Measurements from ENCODE around the gene ABCA7.
A peak's percentile ranks its signal among the peaks of the same experiment; 100 is the strongest.

The ABCA7 gene

GRCh38 chr19:1039646-1040475 lies at the start of gene ABCA7:
Gene ABCA7, plus strand, starts transcription at chr19:1040107. Its CDS starts 1,255 bp downstream, at chr19:1041362.
- peak; percentile 93 to 100 (median 98) for DNase-seq
- intact Hi-C loops (cut with DNase I) = loop anchor here (2.0 to 10.0 kb wide), 2 partner anchors 19 to 55 kb away; partner anchors contain the start of genes POLR2E, RNU6-2 and TMEM259

- peak in 1 of 10 donors; percentile 74 for DNase-seq
- intact Hi-C loops (cut with DNase I) = no loop called here
These were observed 49.8 kb upstream of the ABCA7 start for GRCh38 chr19:990119-990571.

GRCh38 chr19:990746-991145 lies 49.2 kb upstream of the ABCA7 start:
- intact Hi-C loops (cut with DNase I) = no loop called here
- DNase-seq = peak in 1 of 10 donors; percentile 83

- DNase-seq = peak in 1 of 10 donors; percentile 73
- intact Hi-C loops (cut with DNase I) = no loop called here
These were observed 48.6 kb upstream of the ABCA7 start for GRCh38 chr19:991174-991931.

- peak in 1 of 10 donors; percentile 85 for DNase-seq
- intact Hi-C loops (cut with DNase I) = no loop called here
These were observed 47.8 kb upstream of the ABCA7 start for GRCh38 chr19:991932-992669.

- no peak for DNase-seq
- intact Hi-C loops (cut with DNase I) = no loop called here
These were observed 47.2 kb upstream of the ABCA7 start for GRCh38 chr19:992670-993055.

- intact Hi-C loops (cut with DNase I) = no loop called here
- DNase-seq = no peak
These were observed 46.5 kb upstream of the ABCA7 start for GRCh38 chr19:993361-993830.

GRCh38 chr19:993831-994393 lies 46.0 kb upstream of the ABCA7 start:
- intact Hi-C loops (cut with DNase I) = no loop called here
- DNase-seq = no peak

- intact Hi-C loops (cut with DNase I) = no loop called here
- DNase-seq = no peak
These were observed 45.4 kb upstream of the ABCA7 start for GRCh38 chr19:994516-994915.

GRCh38 chr19:995051-995827 lies 44.7 kb upstream of the ABCA7 start:
- no peak for DNase-seq
- intact Hi-C loops (cut with DNase I) = no loop called here

GRCh38 chr19:996051-996838 lies 43.7 kb upstream of the ABCA7 start:
- no peak for DNase-seq
- intact Hi-C loops (cut with DNase I) = no loop called here

GRCh38 chr19:998064-998463 lies 41.8 kb upstream of the ABCA7 start:
- intact Hi-C loops (cut with DNase I) = no loop called here
- no peak for DNase-seq

- DNase-seq = no peak
- intact Hi-C loops (cut with DNase I) = no loop called here
These were observed 40.6 kb upstream of the ABCA7 start for GRCh38 chr19:999379-999719.

GRCh38 chr19:1000095-1000494 lies 39.8 kb upstream of the ABCA7 start, which contains the start of gene GRIN3B:
Gene GRIN3B, plus strand, starts transcription at chr19:1000419. Its CDS starts 19 bp downstream, at chr19:1000438.
- intact Hi-C loops (cut with DNase I) = no loop called here
- DNase-seq = peak in 1 of 10 donors; percentile 7

GRCh38 chr19:1000591-1001537 lies 39.0 kb upstream of the ABCA7 start:
- intact Hi-C loops (cut with DNase I) = no loop called here
- DNase-seq = no peak

GRCh38 chr19:1001538-1002166 lies 38.3 kb upstream of the ABCA7 start:
- peak in 6 of 10 donors; percentile 47 to 92 (median 54) for DNase-seq
- intact Hi-C loops (cut with DNase I) = no loop called here

- no peak for DNase-seq
- intact Hi-C loops (cut with DNase I) = no loop called here
These were observed 37.3 kb upstream of the ABCA7 start for GRCh38 chr19:1002600-1002999.

Measured in posterior cingulate gyrus (tissue), 11 donors.